GM21737 (cell line): ENCODE measurements around the gene CST3.
"Not testable (repeated sequence)": the region's sequence is repeated elsewhere in the genome, so short reads cannot be mapped to it uniquely, and the experiment has no call there.

Source experiments
- ATAC-seq: cut with Tn5 transposase; IDR thresholded peaks from one replicate; pipeline ENCODE4 v1.9.1; 2021; ENCODE audit warnings: mild to moderate bottlenecking, moderate library complexity; ENCODE audit not compliant: unreplicated experiment

Gene CST3

DNA sequence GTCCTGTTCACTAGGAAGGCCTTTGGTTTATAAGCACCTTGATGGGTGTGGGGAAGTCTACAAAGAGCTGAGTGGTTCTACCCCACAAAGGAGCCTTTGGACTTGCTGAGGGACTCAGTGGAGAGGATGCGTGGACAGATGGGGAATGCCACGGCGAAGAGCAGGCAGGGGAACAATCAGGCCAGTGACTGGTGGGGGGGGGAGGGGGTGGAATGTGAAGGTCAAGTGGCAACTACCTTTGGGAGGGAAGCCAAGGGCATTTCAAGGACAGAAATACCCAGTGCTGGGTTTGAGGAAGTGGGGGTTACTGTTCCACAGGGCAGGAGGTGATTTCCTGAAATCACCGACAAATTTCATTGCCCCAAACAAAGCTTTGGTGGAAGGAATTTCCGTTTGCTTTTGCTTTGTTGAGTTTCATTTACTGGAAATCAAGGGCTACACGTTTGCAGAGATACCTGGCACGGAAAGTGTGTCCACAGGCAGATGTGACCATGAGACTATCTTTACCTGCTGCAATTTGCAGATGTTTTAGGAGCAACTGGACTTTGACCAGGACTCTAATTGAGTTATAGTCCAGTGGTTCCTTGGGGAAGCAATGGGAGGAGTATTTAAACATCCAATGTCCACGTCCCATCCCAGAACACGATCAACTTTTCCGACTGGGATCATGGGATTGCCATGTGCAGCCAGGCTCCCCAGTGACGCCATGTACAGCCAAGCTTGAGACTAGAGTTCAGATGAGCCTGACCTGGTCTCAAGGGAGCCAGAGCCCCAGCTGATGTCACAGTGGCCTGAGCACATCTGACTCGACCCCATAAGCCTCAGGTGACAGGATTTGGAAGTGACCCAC is 8.0 kb downstream of the CST3 start:
- ATAC-seq: no peak

DNA sequence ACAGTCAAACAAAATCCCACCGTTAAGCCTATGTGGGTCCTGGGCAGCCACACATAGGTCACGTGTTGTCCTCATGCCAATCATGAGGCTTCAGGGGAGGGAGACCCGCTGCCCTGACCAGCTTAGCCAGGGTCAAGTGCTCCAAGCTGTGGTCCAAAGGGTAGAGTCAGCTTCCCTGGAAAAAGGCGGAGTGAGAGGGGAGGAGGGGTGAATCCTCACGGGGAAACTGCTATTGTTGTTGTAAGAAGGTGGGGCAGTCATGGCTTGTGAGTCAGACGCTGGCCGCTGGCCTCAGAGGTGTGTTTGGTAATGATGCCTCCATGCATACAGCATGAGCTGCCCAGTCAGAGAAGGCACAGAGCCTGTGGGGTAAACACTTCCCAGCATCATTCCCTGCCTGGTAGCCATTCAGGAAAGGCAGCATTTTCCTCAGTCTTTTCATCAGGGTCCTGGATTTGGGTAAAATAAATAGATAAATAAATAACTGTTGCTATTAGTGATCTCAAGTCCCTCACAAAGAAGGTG is 8.7 kb downstream of the CST3 start:
- ATAC-seq: no peak

GRCh38 chr20:23628402-23629016 is 9.2 kb downstream of the CST3 start:
- no peak for ATAC-seq

DNA sequence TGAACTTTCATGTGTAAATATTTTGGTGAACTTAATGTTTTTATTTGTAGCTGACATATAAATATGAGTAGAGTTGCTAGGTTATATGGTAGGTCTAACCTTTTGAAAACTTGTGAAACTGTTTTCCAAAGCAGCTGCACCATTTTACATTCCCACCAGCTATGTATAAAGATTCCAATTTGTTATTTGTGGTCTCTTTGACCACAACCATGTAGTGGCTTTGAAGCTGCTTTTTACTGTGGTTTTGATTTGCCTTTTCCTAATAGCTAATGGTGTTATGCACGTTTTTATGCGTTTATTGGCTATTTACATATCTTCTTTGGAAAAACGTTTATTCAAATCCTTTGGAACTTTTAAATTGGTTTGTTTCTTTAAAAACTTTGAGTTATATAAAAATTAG is 10.3 kb downstream of the CST3 start:
- no peak for ATAC-seq

- no peak for ATAC-seq
Observed at GRCh38 chr20:23626040-23626620, 11.6 kb downstream of the CST3 start.

DNA sequence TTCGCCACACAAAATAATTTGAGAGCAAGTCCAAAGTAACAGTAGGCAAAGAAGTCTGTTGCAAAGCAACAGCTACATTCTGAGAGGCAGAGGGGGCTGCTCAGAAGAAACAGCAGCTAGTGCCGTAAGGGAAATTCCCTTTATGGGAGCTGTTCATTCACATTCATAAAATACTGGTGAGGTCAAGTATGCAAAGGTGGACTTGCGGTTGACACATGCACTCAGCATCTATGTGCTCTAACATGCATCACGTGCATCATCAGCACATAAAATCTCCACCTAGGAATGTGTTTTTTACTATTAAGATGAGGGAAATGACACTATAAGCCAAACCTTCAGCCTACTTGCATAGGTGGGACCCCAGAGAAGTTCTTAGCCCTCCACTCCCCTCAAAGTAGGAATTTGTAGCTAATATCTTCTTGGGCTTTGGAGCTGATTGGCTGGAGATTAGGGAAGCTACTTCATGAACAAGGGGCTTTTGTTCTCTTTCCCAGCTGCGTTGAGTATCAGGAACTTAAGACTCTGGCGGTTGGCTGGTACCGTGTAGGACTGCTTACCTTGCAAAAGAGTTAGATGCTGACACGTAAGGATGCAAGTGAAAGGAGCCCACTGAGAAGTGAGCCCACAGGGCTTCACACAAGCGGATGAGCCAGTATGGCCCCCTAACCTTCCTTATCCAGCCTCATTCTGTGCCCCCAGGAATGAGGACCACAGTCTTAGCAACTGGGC is 12.4 kb downstream of the CST3 start:
- ATAC-seq: no peak

GRCh38 chr20:23624324-23624691 is 13.4 kb downstream of the CST3 start:
- no peak for ATAC-seq

GRCh38 chr20:23623666-23624323 is 14.0 kb downstream of the CST3 start:
- ATAC-seq: no peak

- no peak for ATAC-seq
Observed at GRCh38 chr20:23622839-23623343, 14.9 kb downstream of the CST3 start.

- ATAC-seq: not testable (repeated sequence)
Observed at GRCh38 chr20:23622401-23622800, 15.4 kb downstream of the CST3 start.

GRCh38 chr20:23620670-23621386 is 16.9 kb downstream of the CST3 start:
- not testable (repeated sequence) for ATAC-seq

DNA sequence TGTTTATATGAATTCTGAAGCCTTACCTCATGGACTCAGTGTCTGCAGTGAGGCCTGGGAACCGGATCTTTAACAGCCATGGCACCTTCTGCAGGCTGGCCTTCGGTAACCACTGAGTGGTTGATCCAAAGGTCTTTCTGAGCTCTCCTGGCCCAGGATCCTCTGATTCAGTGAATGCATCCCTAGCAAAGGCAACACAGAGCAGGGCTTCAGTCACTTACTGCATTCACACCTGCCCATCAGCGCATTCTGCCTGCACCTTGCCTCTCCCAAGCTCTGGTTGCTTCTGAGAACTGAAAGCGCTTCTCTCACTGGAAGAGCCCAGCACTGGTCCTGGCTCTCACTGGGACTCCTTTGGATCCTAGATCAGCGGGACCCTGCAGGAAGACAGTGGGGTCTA is 23.6 kb downstream of the CST3 start:
- no peak for ATAC-seq

GRCh38 chr20:23613676-23614075 is 24.1 kb downstream of the CST3 start:
- no peak for ATAC-seq

- no peak for ATAC-seq
Observed at GRCh38 chr20:23612396-23612795, 25.4 kb downstream of the CST3 start.

- no peak for ATAC-seq
Observed at GRCh38 chr20:23609486-23610109, 28.2 kb downstream of the CST3 start.

- no peak for ATAC-seq
Observed at GRCh38 chr20:23608251-23608846, 29.4 kb downstream of the CST3 start.

DNA sequence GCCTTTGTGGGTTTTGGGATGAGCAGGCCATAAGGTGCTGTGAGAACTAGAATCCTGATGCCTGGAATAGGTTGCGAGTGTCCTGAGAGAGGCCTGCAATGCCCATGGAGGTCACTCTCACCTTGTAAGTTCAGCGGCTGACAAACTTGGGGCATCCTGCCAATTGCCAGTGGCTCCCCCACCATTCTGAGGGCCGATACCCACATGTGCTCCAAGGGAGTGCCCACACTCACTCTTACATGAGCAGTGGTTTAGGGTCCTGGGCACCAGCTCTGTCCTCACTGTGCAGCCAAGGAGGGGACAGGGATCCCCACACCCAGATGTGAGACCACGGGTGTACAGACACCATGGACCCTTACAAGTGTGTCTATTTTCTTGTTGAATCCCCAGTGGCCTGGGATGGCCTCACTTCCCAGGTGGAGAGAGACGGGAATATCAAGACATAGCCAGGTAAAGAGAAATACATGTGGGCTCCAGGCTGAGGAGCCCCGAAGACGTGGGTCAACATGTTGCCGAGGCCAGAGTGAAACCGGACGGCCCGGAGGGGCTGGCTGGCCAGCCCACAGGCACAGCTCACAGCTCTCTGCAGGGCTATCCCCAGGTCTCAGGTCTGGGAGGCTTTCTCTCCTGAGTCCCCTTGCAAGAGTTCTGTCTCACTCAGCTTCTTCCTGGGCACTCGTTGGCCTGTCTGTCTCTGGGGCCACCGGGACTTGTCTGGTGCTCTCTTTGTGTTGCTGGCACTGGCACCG is 30.1 kb downstream of the CST3 start:
- ATAC-seq: no peak

DNA sequence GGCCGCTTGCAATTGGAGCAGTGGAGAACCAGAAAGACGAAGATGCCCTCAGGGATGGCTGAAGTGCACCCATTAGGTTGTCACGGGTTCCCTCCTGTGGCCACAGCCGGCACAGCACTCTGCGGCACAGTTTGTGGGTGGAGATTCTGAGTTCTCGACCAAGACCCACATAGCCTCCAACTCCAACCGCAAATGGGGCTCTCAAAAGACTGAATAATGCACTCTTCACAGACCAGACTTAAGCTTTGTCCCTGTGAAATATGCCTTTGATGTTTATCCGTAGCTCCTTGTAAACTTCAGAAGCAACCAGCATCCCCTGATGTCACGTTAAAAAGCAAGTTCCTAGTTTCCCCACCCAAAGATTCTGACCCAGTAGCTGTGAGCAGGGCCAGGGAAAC is 31.1 kb downstream of the CST3 start:
- ATAC-seq: peak; percentile 65
